GM18909 (cell line): Measurements from ENCODE around the gene OVCA2.

Experiments used
- ATAC-seq: cut with Tn5 transposase; IDR thresholded peaks from one replicate; pipeline ENCODE4 v1.9.1; 2021; ENCODE audit warnings: mild to moderate bottlenecking; ENCODE audit not compliant: unreplicated experiment, poor library complexity

Gene OVCA2

DNA sequence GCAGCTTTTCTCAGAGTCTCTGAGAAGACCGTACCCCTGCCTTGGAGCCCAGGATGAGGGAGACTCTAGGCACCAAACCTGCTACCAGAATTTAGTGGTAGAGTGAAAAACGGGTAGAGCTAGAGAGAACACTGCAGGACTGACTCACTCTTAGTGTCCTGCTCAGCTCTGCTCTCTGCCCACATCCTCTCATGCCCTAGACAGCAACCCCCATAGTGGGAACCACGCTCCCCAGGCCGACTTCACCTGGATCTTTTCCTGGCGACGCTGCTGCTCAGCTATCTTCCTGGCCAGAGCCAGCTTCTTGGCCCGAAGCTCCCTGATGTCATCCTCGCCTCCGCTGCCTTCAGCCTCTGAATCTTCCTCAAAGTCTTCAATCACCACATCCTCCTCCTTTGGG lies 39.7 kb downstream of the OVCA2 start:
- ATAC-seq, result no peak

DNA sequence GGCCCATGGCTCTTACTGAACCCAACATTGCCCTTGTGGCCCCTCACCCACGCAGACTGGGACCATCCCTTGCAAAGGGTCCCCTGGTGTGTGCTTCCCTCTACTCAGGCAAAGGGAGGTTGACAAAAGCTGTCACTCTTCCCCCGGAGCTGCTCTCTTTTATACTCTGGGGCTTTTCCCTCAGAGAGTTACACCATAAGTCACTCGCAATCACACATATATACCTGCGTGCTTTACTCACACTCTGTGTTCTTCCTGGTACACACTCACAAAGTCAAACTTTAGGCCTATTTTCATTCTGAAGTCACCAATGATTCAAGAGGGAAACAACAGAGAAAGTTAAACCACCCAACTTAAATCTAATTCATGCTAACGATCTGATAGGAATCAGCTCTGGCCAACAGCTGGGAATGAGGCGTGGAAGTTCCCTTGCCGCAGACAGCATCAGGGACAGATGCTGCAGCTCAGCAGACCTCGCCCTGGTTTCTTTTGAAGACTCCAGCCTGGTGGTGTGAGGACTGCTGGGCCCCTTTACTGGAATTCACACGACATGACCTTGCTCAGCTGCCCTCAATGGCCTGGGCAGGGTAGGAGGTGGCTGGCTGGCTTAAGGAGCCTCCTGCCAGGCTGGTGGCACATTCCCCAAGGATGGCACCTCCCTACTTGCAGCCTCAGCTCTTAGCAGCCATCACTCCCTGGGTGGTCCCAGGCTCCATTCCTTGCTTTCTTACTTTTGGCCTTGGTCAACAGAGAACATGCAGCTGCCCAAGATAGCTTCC lies 40.4 kb downstream of the OVCA2 start:
- no peak for ATAC-seq

DNA sequence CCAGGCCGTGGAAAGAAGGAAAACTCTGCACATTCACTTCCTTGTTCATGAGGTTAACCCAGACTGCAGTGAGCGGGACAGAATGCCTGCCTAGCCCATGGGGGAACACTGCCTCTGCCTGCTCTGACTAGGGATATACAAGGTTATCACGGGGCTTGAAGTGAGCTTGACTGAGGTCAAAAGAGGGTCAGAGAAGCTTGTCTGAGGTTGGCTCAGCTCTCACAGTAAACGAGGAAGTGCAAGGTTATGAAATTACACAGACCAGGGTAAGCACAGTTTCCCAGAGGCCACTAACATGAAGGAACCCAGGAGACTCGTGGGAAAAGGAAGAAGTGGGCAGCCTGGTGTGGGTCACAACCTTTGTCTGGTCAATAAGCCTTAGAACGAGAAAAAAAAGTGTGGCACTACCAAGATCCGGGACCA lies 41.8 kb downstream of the OVCA2 start:
- peak; percentile 51 for ATAC-seq

DNA sequence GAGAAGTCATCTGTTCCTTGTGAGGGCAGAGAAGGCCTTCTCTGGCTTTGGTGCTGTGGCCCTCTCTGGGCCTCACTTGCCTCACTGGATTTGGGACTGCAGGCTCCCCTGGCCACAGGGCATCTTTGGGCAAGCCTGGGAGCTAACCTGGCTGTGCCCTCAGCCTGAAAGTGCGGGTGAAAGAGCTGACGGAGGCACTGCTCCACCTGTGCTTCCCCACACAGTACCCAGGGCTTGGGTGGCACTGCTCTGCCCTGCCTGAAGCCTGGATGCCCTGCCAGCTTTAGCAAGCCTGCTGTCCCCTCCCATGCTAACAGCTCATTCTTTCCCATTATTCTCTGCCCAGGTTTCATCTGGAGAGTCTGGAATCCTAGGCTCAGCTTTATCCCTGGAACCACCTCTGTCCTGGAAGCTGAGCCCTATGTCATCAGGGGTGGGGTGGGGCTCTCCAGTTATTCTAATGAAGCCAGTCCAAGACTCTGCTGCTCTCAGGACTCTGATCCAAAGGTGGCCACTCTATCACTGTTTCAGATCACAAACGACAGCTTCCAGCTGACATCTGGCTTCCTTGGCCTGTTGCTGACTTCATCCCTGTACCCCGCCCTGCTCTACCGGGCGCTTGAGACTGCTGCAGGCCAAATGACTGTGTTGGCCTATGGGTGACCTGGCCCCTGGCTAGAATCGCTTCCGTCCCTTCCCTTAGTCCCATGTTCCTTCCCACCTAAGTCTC lies 42.4 kb downstream of the OVCA2 start:
- peak; percentile 11 for ATAC-seq

DNA sequence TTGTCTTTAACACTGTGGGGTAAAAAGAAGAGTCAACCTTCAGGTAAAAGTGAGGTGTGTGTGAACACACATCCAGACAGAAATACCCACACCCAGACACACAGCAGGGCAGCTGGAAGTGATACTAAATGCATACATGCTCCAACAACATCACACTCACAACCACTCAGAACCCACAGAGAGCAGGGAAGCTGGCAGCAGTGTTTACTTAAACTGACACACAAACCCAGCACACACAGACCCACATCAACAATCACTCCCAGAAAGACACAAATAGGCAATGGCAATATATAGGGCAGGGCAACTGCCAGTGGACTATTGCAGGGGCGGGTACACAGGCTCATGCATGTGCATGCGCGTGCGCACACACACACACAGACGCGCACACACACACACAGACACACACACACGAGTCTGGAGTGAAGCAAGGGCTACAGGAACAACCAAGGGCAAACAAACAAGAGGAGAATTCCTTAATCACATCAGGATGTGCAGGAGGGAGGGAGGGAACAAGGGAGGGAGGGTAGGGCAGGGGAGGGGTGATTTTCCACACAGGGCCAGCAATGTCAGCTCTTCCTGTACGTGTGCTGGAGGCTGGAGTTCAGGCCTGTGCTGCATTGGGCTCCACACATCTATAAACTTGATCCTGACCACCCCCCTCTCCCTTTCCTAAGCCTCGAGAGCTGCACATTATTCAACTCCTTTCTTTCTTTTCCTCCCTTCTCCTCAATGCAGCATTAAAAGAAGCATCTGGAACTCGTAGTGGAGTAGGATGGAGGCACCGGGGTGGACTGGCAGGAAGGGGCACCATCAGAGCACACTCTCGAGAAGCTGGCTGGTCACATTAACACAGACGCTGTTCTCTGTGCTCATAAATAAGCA lies 43.2 kb downstream of the OVCA2 start:
- ATAC-seq, result no peak

DNA sequence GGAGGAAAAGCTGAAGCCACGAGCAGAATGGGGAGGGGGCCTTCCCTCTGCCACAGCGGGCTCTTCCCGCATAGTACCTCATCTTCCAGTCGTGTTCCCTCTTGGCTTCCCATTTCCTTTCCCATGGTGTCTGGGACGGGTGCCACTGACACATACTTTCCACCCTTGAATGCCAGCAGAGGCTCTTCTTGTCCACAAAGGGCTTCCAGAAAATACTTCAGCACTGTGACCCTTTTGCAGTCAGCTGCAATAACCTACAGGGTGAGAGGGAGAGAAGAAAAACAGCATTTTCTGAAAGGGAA lies 43.8 kb downstream of the OVCA2 start:
- ATAC-seq, result no peak

DNA sequence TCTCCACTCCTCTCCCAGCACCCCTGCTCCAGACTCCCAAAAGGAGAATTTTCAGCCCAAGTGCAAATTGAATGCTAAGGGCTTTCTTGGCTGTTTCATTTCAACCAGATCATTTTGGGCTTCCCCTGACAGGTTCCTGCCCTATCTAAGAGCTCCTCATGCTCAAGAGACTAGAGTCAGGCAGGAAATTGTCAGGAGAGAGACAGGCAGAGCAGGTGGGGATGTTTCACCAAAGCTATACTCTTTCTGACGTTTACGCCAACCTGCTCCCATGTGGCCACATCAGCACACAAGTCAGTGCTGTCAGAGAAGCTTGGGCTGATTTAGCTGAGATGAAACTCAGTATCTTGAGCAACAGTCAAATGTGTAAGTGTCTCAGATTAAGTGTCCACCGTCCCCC lies 44.5 kb downstream of the OVCA2 start:
- ATAC-seq, result no peak

DNA sequence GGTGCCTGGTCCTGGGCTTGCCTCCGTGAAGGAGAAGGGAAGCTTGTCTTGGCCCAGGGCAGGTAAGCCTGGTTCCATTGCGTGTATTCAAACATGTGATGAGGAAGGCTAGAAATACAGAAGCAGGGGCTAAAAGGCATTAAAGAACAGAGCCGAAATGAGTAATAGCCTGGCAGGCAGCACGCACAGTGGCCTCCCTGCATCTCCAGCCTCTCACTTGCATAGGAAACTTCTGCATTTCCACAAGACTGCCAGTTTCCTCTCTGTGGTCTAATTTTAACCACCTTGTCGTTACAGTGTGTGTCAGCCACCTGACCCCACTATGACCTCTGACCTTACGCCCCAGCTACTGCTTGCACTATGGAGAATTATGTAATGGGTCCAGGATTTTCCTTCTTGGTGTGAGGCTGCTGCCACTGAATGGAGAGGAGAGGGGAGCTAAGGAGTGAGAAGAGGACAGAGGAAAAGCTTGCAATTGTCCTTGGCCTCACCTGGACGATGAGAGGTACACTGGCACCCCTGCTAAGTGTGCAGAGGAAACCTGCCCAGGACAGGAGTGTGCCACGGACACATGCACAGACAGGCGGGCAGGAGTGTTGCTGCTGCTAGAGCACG lies 45.9 kb downstream of the OVCA2 start:
- peak; percentile 49 for ATAC-seq

DNA sequence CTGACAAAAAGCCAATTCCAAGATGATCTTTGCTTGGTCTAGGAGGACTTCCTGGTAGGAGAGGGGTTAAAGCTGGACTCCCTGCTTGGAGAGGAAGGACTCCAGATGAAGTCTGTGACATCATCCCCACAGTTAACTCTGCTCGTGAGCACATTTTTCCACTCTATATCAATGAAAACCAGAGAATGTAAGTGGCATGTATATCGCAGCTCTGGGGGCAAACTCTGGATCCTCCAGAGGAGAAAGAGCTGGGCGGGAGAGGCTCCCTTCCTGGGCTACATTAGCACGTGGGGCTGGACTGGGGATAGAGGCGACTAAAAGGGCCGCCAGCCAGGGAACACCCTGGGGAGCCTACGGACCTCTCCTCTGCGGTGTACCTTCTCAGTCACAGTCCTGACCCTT lies 47.2 kb downstream of the OVCA2 start:
- peak; percentile 22 for ATAC-seq

DNA sequence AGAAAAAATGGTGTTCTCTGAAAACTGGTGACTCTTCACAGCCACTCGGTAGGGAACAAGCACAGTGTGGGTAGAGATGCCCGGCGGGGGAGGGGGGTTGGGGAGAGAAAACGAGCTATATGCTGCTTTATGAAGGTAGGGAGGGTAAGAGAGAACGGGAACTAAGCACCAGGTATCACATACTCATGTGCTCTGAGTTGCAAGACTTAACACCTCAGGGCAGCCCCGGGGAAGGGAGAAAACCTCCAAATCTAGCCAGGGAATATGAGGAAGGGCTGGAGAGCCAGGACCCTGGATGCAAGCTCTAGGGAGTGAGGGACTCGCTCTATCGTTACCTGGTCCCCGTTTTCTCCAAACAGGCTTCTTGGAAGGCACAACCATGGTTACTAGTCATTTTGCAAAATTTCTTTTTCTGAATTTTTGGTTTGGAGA lies 48.4 kb downstream of the OVCA2 start:
- ATAC-seq, result no peak

DNA sequence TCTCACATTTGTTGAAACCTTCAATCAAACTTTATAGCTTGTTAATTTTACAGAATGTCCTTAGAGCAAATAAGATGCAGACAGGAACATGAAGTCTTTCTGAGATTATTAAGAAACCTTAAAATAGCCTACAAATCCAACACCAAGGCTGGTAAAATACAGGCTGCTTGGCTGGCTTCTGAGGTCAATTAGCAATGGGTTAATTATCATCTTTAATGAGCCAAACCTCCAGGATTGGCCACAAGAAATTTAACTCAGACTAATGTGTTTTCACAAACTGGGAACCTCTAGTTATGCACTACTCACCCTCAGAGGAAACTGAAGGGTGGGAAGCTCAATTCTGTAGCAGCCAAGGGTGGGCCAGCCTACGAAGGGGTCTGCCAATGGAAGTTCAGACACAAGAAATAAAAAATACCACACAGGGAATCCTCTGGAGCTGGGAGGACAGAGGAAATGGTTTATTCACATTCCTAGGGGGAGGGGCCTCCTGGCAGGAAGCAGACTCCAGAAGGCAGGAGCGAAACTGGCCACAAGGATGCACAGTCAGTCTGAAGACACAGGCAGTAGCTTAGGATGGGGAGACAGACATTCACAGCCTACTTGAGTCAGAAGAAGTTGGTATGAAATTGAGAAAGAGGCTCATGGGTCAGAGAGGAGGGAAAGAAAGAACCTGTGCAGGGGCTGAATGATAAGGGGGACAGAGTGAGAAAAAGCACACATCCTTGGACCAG lies 49.1 kb downstream of the OVCA2 start:
- no peak for ATAC-seq

DNA sequence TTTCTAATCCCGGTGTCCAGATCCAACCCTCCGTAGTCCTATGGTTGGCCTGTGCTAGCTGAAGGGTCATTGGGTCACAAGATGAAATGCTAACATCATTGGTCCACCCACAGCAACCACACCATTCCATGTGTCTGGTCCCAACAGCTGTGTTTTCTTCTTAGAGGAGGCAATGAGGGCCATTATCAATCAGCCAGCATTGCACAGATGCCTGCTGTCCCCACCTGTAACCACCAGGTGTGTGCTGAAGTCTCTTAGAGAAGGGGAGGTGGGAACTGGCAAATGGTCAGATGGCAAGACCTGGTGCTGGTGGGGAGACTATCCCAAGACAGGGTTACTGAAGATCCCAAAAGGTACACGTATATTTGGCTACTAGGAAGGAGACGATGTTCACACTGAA lies 50.4 kb downstream of the OVCA2 start:
- ATAC-seq, result no peak
